KMS-11 (cell line): ENCODE measurements around the gene ARID1B.

ENCODE experiments used
- H2AFZ ChIP-seq: fragments of 200-600 bp; sonication (generic); 2 replicates; pipeline ENCODE4 v1.6.1; 2016; ENCODE audit warnings: antibody characterized with exemption, mixed run types, low read depth
- H3K27ac ChIP-seq: fragments of 200-600 bp; sonication (generic); 2 replicates; pipeline ENCODE4 v1.6.1; 2016; ENCODE audit warnings: mild to moderate bottlenecking, mixed run types
- H3K27me3 ChIP-seq: fragments of 200-600 bp; sonication (generic); 2 replicates; pipeline ENCODE4 v1.6.1; 2017; ENCODE audit warnings: mild to moderate bottlenecking, low read depth, mixed run types, moderate library complexity; ENCODE audit not compliant: insufficient read depth
- H3K36me3 ChIP-seq: fragments of 200-600 bp; sonication (generic); 2 replicates; pipeline ENCODE4 v1.6.1; 2017; ENCODE audit warnings: mild to moderate bottlenecking, mixed run types; ENCODE audit not compliant: insufficient read depth
- H3K4me1 ChIP-seq: fragments of 200-600 bp; sonication (generic); 2 replicates; pipeline ENCODE4 v1.6.1; 2016; ENCODE audit warnings: mild to moderate bottlenecking, low read depth, mixed run types; ENCODE audit not compliant: poor library complexity, severe bottlenecking
- H3K4me2 ChIP-seq: fragments of 200-600 bp; sonication (generic); 2 replicates; pipeline ENCODE4 v1.7.0; 2016; ENCODE audit warnings: mild to moderate bottlenecking, mixed run types
- H3K4me3 ChIP-seq: fragments of 200-600 bp; sonication (generic); IDR thresholded peaks from 2 replicates; pipeline ENCODE4 v1.6.1; 2017; ENCODE audit warnings: low read depth, low read length, mixed read lengths; ENCODE audit not compliant: insufficient read depth
- H3K79me2 ChIP-seq: fragments of 200-600 bp; sonication (generic); 2 replicates; pipeline ENCODE4 v1.6.1; 2016; ENCODE audit warnings: low read depth, mixed run types; ENCODE audit not compliant: insufficient read depth
- H3K9ac ChIP-seq: fragments of 200-600 bp; sonication (generic); 2 replicates; pipeline ENCODE4 v1.6.1; 2016; ENCODE audit warnings: mild to moderate bottlenecking, mixed run types
- H4K20me1 ChIP-seq: fragments of 200-600 bp; sonication (generic); 2 replicates; pipeline ENCODE4 v1.6.1; 2016; ENCODE audit warnings: mild to moderate bottlenecking, mixed run types; ENCODE audit not compliant: insufficient read depth
- CTCF ChIP-seq: fragments of 200-600 bp; sonication (generic); conservative IDR thresholded peaks from 2 replicates; pipeline ENCODE4 v1.6.1; 2017; ENCODE audit warnings: low read depth, mild to moderate bottlenecking, antibody characterized with exemption, low read length, moderate library complexity, mixed read lengths

The ARID1B gene

GRCh38 chr6:157054531-157054979, 277.4 kb downstream of the ARID1B start:
- H3K27ac ChIP-seq: no peak overlapping the region
- peaks cover 3% of the 10 kb centered on the region; the same call in 1 of the 2 replicates for H3K79me2 ChIP-seq
- no peak overlapping the region for H3K4me2 ChIP-seq
- H3K9ac ChIP-seq: no peak overlapping the region
- no peaks in the 10 kb centered on the region for H3K4me1 ChIP-seq
- no peaks in the 10 kb centered on the region for H3K27me3 ChIP-seq
- no peak for TF ChIP-seq CTCF
- no peaks in the 10 kb centered on the region for H4K20me1 ChIP-seq
- H2AFZ ChIP-seq: no peak overlapping the region
- no peaks in the 10 kb centered on the region for H3K36me3 ChIP-seq
- H3K4me3 ChIP-seq: no peak overlapping the region

GRCh38 chr6:157055863-157056262, 278.7 kb downstream of the ARID1B start:
- Histone ChIP-seq H3K27me3 (no peaks in the 10 kb centered on the region), H3K4me2 (no peak overlapping the region), H3K4me3 (no peak overlapping the region), H3K27ac (no peak overlapping the region), H3K4me1 (peaks cover 8% of the 10 kb centered on the region), H3K36me3 (no peaks in the 10 kb centered on the region), H3K79me2 (peaks cover 3% of the 10 kb centered on the region; the same call in 1 of the 2 replicates), H4K20me1 (no peaks in the 10 kb centered on the region), H2AFZ (no peak overlapping the region), H3K9ac (no peak overlapping the region)
- no peak for TF ChIP-seq CTCF

GRCh38 chr6:157056275-157056674, 279.1 kb downstream of the ARID1B start:
- Histone ChIP-seq H3K9ac (no peak overlapping the region), H4K20me1 (no peaks in the 10 kb centered on the region), H3K4me2 (no peak overlapping the region), H3K36me3 (no peaks in the 10 kb centered on the region), H3K27me3 (no peaks in the 10 kb centered on the region), H2AFZ (no peak overlapping the region), H3K4me1 (peaks cover 8% of the 10 kb centered on the region), H3K4me3 (no peak overlapping the region), H3K79me2 (peaks cover 3% of the 10 kb centered on the region; the same call in 1 of the 2 replicates), H3K27ac (no peak overlapping the region)
- no peak for TF ChIP-seq CTCF

- Histone ChIP-seq H3K4me3 (no peak overlapping the region), H3K27me3 (no peaks in the 10 kb centered on the region), H3K4me1 (peaks cover 8% of the 10 kb centered on the region), H3K27ac (no peak overlapping the region), H2AFZ (no peak overlapping the region), H3K9ac (no peak overlapping the region), H3K36me3 (no peaks in the 10 kb centered on the region), H4K20me1 (peaks cover 3% of the 10 kb centered on the region; the same call in 1 of the 2 replicates), H3K4me2 (no peak overlapping the region), H3K79me2 (peaks cover 3% of the 10 kb centered on the region; the same call in 1 of the 2 replicates)
- no peak for TF ChIP-seq CTCF
Observed at GRCh38 chr6:157058574-157058973, 281.4 kb downstream of the ARID1B start.
